HEK293T (cell line): ENCODE data around the gene SCYGR2.

ENCODE experiments used
- CTCF ChIA-PET: fragments of 350-600 bp; formaldehyde crosslinking; extraction: SDS; loops from one replicate; lab custom pipeline; 2021; ENCODE audit warnings: antibody characterized with exemption, inconsistent platforms; lab: Yijun Ruan, JAX
- POLR2A ChIA-PET: fragments of 350-600 bp; formaldehyde crosslinking; extraction: SDS; loops from one replicate; lab custom pipeline; 2020; ENCODE audit warnings: antibody characterized with exemption, inconsistent platforms; lab: Yijun Ruan, JAX
- DNase-seq: peaks from one replicate; pipeline ENCODE4 v3.0.0; 2012; ENCODE audit warnings: mixed read lengths; ENCODE audit errors: extremely low spot score
- ARNT ChIP-seq: fragments of 450-650 bp; IDR thresholded peaks from 2 replicates; pipeline ENCODE4 v1.6.1; 2017; ENCODE audit warnings: mild to moderate bottlenecking
- BHLHE40 ChIP-seq: fragments of 450-650 bp; IDR thresholded peaks from 2 replicates; pipeline ENCODE4 v1.6.1; 2016; ENCODE audit warnings: mild to moderate bottlenecking, moderate library complexity, borderline replicate concordance
- CTBP1 ChIP-seq: fragments of 450-650 bp; IDR thresholded peaks from 2 replicates; pipeline ENCODE4 v1.6.1; 2016; ENCODE audit warnings: borderline replicate concordance
- ELF4 ChIP-seq: fragments of 450-650 bp; IDR thresholded peaks from 2 replicates; pipeline ENCODE4 v1.6.1; 2017; ENCODE audit warnings: antibody characterized with exemption
- FOXA1 ChIP-seq: fragments of 450-650 bp; IDR thresholded peaks from 2 replicates; pipeline ENCODE4 v1.6.1; 2016; ENCODE audit warnings: mild to moderate bottlenecking
- FOXK2 ChIP-seq: fragments of 450-650 bp; IDR thresholded peaks from 2 replicates; pipeline ENCODE4 v1.6.1; 2016; ENCODE audit warnings: mild to moderate bottlenecking
- FOXM1 ChIP-seq: fragments of 450-650 bp; IDR thresholded peaks from 2 replicates; pipeline ENCODE4 v1.6.1; 2017; ENCODE audit warnings: mild to moderate bottlenecking, borderline replicate concordance
- HDGF ChIP-seq: fragments of 450-650 bp; IDR thresholded peaks from 2 replicates; pipeline ENCODE4 v1.6.1; 2017; ENCODE audit warnings: antibody characterized with exemption, borderline replicate concordance
- L3MBTL2 ChIP-seq: fragments of 450-650 bp; conservative IDR thresholded peaks from 2 replicates; pipeline ENCODE4 v1.6.1; 2016; ENCODE audit warnings: mild to moderate bottlenecking
- LEF1 ChIP-seq: fragments of 450-650 bp; IDR thresholded peaks from 2 replicates; pipeline ENCODE4 v1.6.1; 2017; ENCODE audit warnings: mild to moderate bottlenecking, borderline replicate concordance
- NFRKB ChIP-seq: fragments of 450-650 bp; IDR thresholded peaks from 2 replicates; pipeline ENCODE4 v1.6.1; 2016; ENCODE audit warnings: mild to moderate bottlenecking, moderate library complexity
- PKNOX1 ChIP-seq: fragments of 450-650 bp; IDR thresholded peaks from 2 replicates; pipeline ENCODE4 v1.6.1; 2016
- SP1 ChIP-seq: fragments of 450-650 bp; IDR thresholded peaks from 2 replicates; pipeline ENCODE4 v1.6.1; 2017
- SUZ12 ChIP-seq: fragments of 450-650 bp; IDR thresholded peaks from 2 replicates; pipeline ENCODE4 v1.6.1; 2016; ENCODE audit warnings: mild to moderate bottlenecking
- TARDBP ChIP-seq: fragments of 450-650 bp; IDR thresholded peaks from 2 replicates; pipeline ENCODE4 v1.6.1; 2016
- ZNF384 ChIP-seq: fragments of 450-650 bp; IDR thresholded peaks from 2 replicates; pipeline ENCODE4 v1.6.1; 2016

The SCYGR2 gene

GRCh38 chr2:227614740-227615139, 16.0 kb downstream of the SCYGR2 start, which contains the start of gene SCYGR3:
SCYGR3 (minus strand) TSS chr2:227614840; CDS start chr2:227614840, 0 bp downstream.
- DNase-seq, result no peak
- no peak for TF ChIP-seq BHLHE40
- TF ChIP-seq NFRKB, result no peak
- no peak for TF ChIP-seq TARDBP
- no peak for TF ChIP-seq CTBP1
- TF ChIP-seq SUZ12, result no peak
- TF ChIP-seq FOXA1, result no peak
- no peak for TF ChIP-seq LEF1
- no peak for TF ChIP-seq FOXK2
- no peak for TF ChIP-seq ELF4
- no peak for TF ChIP-seq HDGF
- TF ChIP-seq ZNF384, result no peak
- no peak for TF ChIP-seq PKNOX1
- TF ChIP-seq SP1, result no peak
- ChIA-PET POLR2A (no interaction called here), CTCF (no interaction called here)

GRCh38 chr2:227615181-227615580, 16.5 kb downstream of the SCYGR2 start:
- ChIA-PET POLR2A (no interaction called here), CTCF (no interaction called here)
- no peak for DNase-seq
- no peak for TF ChIP-seq TARDBP
- no peak for TF ChIP-seq ARNT
- no peak for TF ChIP-seq PKNOX1
- no peak for TF ChIP-seq ELF4
- no peak for TF ChIP-seq BHLHE40
- TF ChIP-seq FOXM1, result no peak
- no peak for TF ChIP-seq ZNF384
- TF ChIP-seq LEF1, result no peak
- TF ChIP-seq CTBP1, result no peak
- no peak for TF ChIP-seq FOXK2
- TF ChIP-seq NFRKB, result no peak
- TF ChIP-seq FOXA1, result no peak
- no peak for TF ChIP-seq HDGF

GRCh38 chr2:227615906-227616305, 17.2 kb downstream of the SCYGR2 start:
- TF ChIP-seq PKNOX1 (no peak), L3MBTL2 (no peak), FOXK2 (no peak), FOXM1 (no peak), FOXA1 (no peak), ZNF384 (no peak), SUZ12 (no peak), BHLHE40 (no peak), LEF1 (no peak), TARDBP (no peak), NFRKB (no peak), ARNT (no peak), HDGF (no peak), CTBP1 (no peak), SP1 (no peak), ELF4 (no peak)
- no peak for DNase-seq
- ChIA-PET CTCF (no interaction called here), POLR2A (no interaction called here)

DNA sequence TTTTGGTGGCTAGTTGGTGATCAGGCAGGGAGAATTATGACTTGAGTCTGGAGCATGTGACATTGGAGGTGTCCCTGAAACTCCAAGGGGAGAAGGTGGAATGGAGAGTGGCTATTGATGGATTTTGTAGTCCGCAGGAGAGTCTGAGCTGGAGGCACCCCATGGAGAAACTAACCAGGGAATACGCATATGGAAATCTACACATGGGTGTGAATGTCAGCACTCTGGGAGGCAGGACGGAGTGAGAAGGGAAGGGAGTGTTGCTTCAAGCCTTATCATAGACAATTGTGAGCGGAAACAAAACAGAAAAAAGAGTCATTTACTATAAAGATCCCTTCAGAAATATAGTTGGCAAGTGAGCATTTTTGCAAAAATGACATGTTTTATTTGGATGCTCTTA, 17.9 kb downstream of the SCYGR2 start:
- TF ChIP-seq SP1 (no peak), SUZ12 (no peak), FOXA1 (no peak), BHLHE40 (no peak), PKNOX1 (no peak), L3MBTL2 (no peak), ARNT (no peak), HDGF (no peak), LEF1 (no peak), ZNF384 (no peak), FOXM1 (no peak), TARDBP (no peak), ELF4 (no peak), CTBP1 (no peak), FOXK2 (no peak), NFRKB (no peak)
- ChIA-PET CTCF (no interaction called here), POLR2A (no interaction called here)
- no peak for DNase-seq

- ChIA-PET CTCF (no interaction called here), POLR2A (no interaction called here)
Observed at GRCh38 chr2:227617316-227618230, 18.9 kb downstream of the SCYGR2 start, which contains the start of gene SCYGR4. SCYGR4 (plus strand) TSS chr2:227617498; CDS start chr2:227617498, 0 bp downstream.

More at GRCh38 chr2:227617316-227618230, 18.9 kb downstream of the SCYGR2 start, which contains the start of gene SCYGR4:
- DNase-seq, result no peak
- TF ChIP-seq ARNT, result no peak
- TF ChIP-seq CTBP1, result no peak
